Neural cell (in vitro differentiated cells): ENCODE data around the gene PCSK9.

Experiments used
- CTCF ChIP-seq: fragments of 450-650 bp; IDR thresholded peaks from 2 replicates; pipeline ENCODE4 v1.5.1; 2014; ENCODE audit warnings: antibody characterized with exemption, mild to moderate bottlenecking, moderate library complexity; ENCODE audit not compliant: poor library complexity, severe bottlenecking
- EP300 ChIP-seq: fragments of 450-650 bp; conservative IDR thresholded peaks from 2 replicates; pipeline ENCODE4 v1.6.1; 2014; ENCODE audit warnings: antibody characterized with exemption, mild to moderate bottlenecking, moderate library complexity; ENCODE audit not compliant: poor library complexity, severe bottlenecking
- EZH2 ChIP-seq: fragments of 200-600, 300-800 bp; shearing (Covaris generic), sonication (generic); IDR thresholded peaks from 2 replicates; pipeline ENCODE4 v1.6.1; 2014; ENCODE audit warnings: antibody characterized with exemption, low read length, borderline replicate concordance, mild to moderate bottlenecking; ENCODE audit not compliant: insufficient read depth, poor library complexity, severe bottlenecking
- POLR2AphosphoS5 ChIP-seq: IDR thresholded peaks from 2 replicates; pipeline ENCODE4 v1.6.1; 2012
- RAD21 ChIP-seq: fragments of 450-650 bp; conservative IDR thresholded peaks from 2 replicates; pipeline ENCODE4 v1.6.1; 2014; ENCODE audit warnings: antibody characterized with exemption, mild to moderate bottlenecking, moderate library complexity
- TF ChIP-seq, protein P1 (sequence below): IDR thresholded peaks from 2 replicates; pipeline ENCODE4 v1.6.1; 2012; ENCODE audit warnings: borderline replicate concordance

DNA sequence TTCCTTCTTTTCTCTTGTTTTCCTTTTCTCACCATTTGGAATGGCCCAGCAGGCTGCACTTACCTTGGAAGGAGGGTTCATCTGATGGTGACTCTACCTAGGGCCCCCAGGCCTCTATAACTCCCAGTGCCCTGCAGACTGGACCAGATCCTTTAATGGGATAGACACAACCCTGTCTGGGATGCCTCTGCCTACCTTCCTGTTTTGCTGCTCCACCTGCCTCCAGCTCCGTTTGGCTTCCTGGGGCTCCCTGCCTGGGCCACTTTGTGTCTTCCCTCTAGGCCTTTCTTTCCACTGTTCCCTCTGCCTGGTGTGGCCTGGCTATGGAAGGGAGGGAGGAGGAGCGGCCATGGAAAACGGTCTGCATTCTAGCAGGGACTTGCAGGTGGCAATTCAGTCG lies 7.5 kb downstream of the PCSK9 start:
- no peak for TF ChIP-seq EP300
- no peak for TF ChIP-seq CTCF
- TF ChIP-seq RAD21: no peak
- no peak for TF ChIP-seq POLR2AphosphoS5
- TF ChIP-seq, protein P1, sequence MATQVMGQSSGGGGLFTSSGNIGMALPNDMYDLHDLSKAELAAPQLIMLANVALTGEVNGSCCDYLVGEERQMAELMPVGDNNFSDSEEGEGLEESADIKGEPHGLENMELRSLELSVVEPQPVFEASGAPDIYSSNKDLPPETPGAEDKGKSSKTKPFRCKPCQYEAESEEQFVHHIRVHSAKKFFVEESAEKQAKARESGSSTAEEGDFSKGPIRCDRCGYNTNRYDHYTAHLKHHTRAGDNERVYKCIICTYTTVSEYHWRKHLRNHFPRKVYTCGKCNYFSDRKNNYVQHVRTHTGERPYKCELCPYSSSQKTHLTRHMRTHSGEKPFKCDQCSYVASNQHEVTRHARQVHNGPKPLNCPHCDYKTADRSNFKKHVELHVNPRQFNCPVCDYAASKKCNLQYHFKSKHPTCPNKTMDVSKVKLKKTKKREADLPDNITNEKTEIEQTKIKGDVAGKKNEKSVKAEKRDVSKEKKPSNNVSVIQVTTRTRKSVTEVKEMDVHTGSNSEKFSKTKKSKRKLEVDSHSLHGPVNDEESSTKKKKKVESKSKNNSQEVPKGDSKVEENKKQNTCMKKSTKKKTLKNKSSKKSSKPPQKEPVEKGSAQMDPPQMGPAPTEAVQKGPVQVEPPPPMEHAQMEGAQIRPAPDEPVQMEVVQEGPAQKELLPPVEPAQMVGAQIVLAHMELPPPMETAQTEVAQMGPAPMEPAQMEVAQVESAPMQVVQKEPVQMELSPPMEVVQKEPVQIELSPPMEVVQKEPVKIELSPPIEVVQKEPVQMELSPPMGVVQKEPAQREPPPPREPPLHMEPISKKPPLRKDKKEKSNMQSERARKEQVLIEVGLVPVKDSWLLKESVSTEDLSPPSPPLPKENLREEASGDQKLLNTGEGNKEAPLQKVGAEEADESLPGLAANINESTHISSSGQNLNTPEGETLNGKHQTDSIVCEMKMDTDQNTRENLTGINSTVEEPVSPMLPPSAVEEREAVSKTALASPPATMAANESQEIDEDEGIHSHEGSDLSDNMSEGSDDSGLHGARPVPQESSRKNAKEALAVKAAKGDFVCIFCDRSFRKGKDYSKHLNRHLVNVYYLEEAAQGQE: no peak
- no peak for TF ChIP-seq EZH2
